B cell (primary cell): ENCODE data around the gene C1QL2. TPM values are rescaled to one million over a fixed set of nuclear protein-coding genes. Genes with fewer than 3 reads are reported as not detected.

Experiments used
- ATAC-seq: fragments of 200-7000 bp; cut with Tn5 transposase; one replicate; pipeline ENCODE4 v1.10.0; 2021; ENCODE audit warnings: low read depth, mild to moderate bottlenecking, moderate number of reproducible peaks, moderate library complexity
- CTCF ChIA-PET: fragments of 350-600 bp; sonication (Branson Sonifier 250); formaldehyde crosslinking; loops from one replicate; lab custom pipeline; 2021; ENCODE audit warnings: antibody characterized with exemption, inconsistent platforms; lab: Charles Lee
- POLR2A ChIA-PET: fragments of 350-600 bp; sonication (Branson Sonifier 250); formaldehyde crosslinking; loops from one replicate; lab custom pipeline; 2021; ENCODE audit warnings: antibody characterized with exemption; lab: Charles Lee
- DNase-seq: peaks from one replicate; pipeline ENCODE4 v3.0.0; 2013
- H2AFZ ChIP-seq: 2 replicates; pipeline ENCODE4 v1.6.1; 2012; ENCODE audit warnings: mild to moderate bottlenecking, low read depth, low read length; ENCODE audit not compliant: insufficient read depth, poor library complexity, severe bottlenecking
- H3K27ac ChIP-seq, 2 donors: 1 replicate in 1 of 2; 2 replicates in 1 of 2; pipeline ENCODE4 v1.5.1; 2012 to 2013; ENCODE audit warnings: low read length in 2 of 2, mild to moderate bottlenecking in 2 of 2, moderate library complexity in 1 of 2
- H3K27me3 ChIP-seq, 4 experiments: fragments of 200-600 bp in 1 of 4; sonication (generic) in 1 of 4; replicated peaks in 1 of 4; 1 replicate in 2 of 4; 2 replicates in 2 of 4; pipeline versions ENCODE4 v1.6.1 to v1.7.0; 2013 to 2016; ENCODE audit warnings: low read length in 3 of 4, mild to moderate bottlenecking in 2 of 4, mixed read lengths in 1 of 4, moderate library complexity in 1 of 4; ENCODE audit not compliant: insufficient read depth in 4 of 4, control insufficient read depth in 3 of 4; ENCODE audit errors: control extremely low read depth in 1 of 4
- H3K36me3 ChIP-seq, 2 experiments: replicated peaks in 1 of 2; 1 replicate in 1 of 2; 2 replicates in 1 of 2; pipeline versions ENCODE4 v1.6.1 to v1.7.1; 2013; ENCODE audit warnings: low read length in 1 of 2; ENCODE audit not compliant: insufficient read depth in 2 of 2, control insufficient read depth in 1 of 2; ENCODE audit errors: control extremely low read depth in 1 of 2, extremely low read depth in 1 of 2
- H3K4me1 ChIP-seq, 2 donors: fragments of 200-600 bp in 1 of 2; sonication (generic) in 1 of 2; 1 replicate in 1 of 2; 2 replicates in 1 of 2; pipeline versions ENCODE4 v1.5.1 to v1.6.1; 2013 to 2017; ENCODE audit warnings: low read length in 2 of 2; ENCODE audit not compliant: control insufficient read depth in 2 of 2, insufficient read depth in 2 of 2
- H3K4me2 ChIP-seq: replicated peaks from 2 replicates; pipeline ENCODE3; 2012; ENCODE audit warnings: mild to moderate bottlenecking, low read depth, low read length; ENCODE audit not compliant: poor library complexity, severe bottlenecking
- H3K4me3 ChIP-seq, 5 experiments: fragments of 200-600 bp in 1 of 5; sonication (generic) in 1 of 5; 1 replicate in 3 of 5; 2 replicates in 2 of 5; pipeline versions ENCODE4 v1.5.1 to v1.7.0; 2011 to 2016; ENCODE audit warnings: low read length in 4 of 5, mild to moderate bottlenecking in 4 of 5, low read depth in 2 of 5, control low read depth in 1 of 5, moderate library complexity in 1 of 5; ENCODE audit not compliant: insufficient read depth in 1 of 5; ENCODE audit errors: control extremely low read depth in 1 of 5, extremely low read depth in 1 of 5
- H3K79me2 ChIP-seq: fragments of 200-600 bp; sonication (generic); one replicate; pipeline ENCODE4 v1.6.0; 2016; ENCODE audit warnings: low read length; ENCODE audit not compliant: control insufficient read depth, insufficient read depth
- H3K9ac ChIP-seq: fragments of 200-600 bp; sonication (generic); 2 replicates; pipeline ENCODE4 v1.6.1; 2017; ENCODE audit warnings: mild to moderate bottlenecking, low read length, moderate library complexity
- H3K9me3 ChIP-seq, 3 donors: one replicate each; pipeline versions ENCODE4 v1.6.1 to v1.7.1; 2013; ENCODE audit warnings: low read length in 2 of 3; ENCODE audit not compliant: control insufficient read depth in 2 of 3, insufficient read depth in 1 of 3; ENCODE audit errors: control extremely low read depth in 1 of 3
- H4K20me1 ChIP-seq: 2 replicates; pipeline ENCODE4 v1.6.0; 2012; ENCODE audit warnings: mild to moderate bottlenecking, low read length; ENCODE audit not compliant: insufficient read depth, control insufficient read depth, poor library complexity, severe bottlenecking
- H3K27ac Mint-ChIP-seq: one replicate; pipeline ENCODE4 v1.8.0; 2021; ENCODE audit warnings: mixed read lengths
- H3K27me3 Mint-ChIP-seq: one replicate; pipeline ENCODE4 v1.8.0; 2021; ENCODE audit warnings: mixed read lengths
- H3K4me1 Mint-ChIP-seq: one replicate; pipeline ENCODE4 v1.8.0; 2021; ENCODE audit warnings: mixed read lengths
- H3K4me3 Mint-ChIP-seq: one replicate; pipeline ENCODE4 v1.8.0; 2021; ENCODE audit warnings: mixed read lengths
- H3K9me3 Mint-ChIP-seq: one replicate; pipeline ENCODE4 v1.8.0; 2022; ENCODE audit warnings: mixed read lengths; ENCODE audit not compliant: insufficient read depth
- EZH2 ChIP-seq: IDR thresholded peaks from 2 replicates; pipeline ENCODE4 v1.6.1; 2012; ENCODE audit warnings: borderline replicate concordance, low read depth, mild to moderate bottlenecking, moderate library complexity, low read length; ENCODE audit not compliant: insufficient read depth, poor library complexity, severe bottlenecking
- WGBS: methylation state at CpG from one replicate; pipeline ENCODE4 v1.1.5; 2013; ENCODE audit warnings: missing lambda C conversion rate; ENCODE audit not compliant: insufficient coverage; 5-methylcytosine and 5-hydroxymethylcytosine counted together
- intact Hi-C: fragments of 100-400 bp; cut with micrococcal nuclease; formaldehyde crosslinking; loops from one replicate; pipeline ENCODE4 v1.10.0; 2022
- polyA plus RNA-seq: library from polyadenylated mRNA; depleted of rRNA; stranded (reverse); fragments of >200 nt; gene quantifications from 2 replicates; pipeline ENCODE4 v1.2.3, GENCODE V29; 2012
- total RNA-seq, 2 donors: library from RNA; stranded (reverse); fragments of 120-200 nt in 1 of 2; gene quantifications; 1 replicate in 1 of 2; 2 replicates in 1 of 2; pipeline versions ENCODE4 v1.2.3 to v1.2.4, GENCODE V29; 2013 to 2022
- TF ChIP-seq, protein P1 (sequence below): fragments of 200-600 bp; IDR thresholded peaks from one replicate; pipeline ENCODE4 v1.8.0; 2022; ENCODE audit warnings: antibody characterized with exemption, mild to moderate bottlenecking

C1QL2 gene
- total and polyA plus RNA-seq, 2 donors (not counting 1 experiment from before 2014, with no cell fraction given), result not detected

DNA sequence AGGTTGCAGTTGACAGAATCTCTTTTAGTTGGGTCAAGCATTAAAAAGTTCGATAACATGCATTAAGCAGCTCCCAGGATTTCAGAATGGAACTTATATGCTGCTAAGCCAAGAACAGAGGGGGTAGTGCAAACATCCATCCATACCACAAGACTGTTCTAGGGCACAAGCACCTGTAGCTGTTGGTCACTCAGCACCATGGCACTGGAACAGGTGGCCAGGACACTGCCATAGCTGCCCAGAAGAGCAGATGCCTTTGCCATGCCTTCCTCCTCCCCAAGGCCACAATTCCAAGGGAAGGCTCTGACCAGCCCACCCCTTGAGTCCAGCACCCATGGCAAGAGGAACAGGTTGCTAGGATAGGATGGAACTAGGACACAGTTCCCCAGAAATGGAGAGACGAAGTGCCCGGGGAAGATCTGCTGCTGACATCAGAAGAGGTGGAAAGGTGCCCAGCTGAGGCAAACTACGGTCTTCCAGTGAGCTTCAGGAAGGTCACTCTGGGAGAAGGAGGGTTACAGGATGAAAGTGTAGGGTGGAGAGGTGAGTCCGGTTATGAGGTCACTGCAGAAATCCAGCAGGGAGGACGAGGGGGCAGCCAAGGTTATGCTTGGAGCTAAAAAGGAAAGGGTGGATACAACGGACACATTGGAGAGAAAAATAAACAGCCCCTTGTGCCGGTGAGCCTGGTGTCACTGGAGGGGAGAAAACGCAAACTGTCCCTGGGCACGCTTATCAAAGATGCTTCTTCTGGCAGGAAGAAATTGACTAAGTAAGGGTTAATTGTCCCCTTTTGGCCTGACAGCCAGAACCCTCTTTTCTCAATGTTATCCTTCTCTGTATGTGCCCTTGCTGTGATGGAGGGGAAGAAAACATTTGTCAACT, 41.9 kb downstream of the C1QL2 start:
- no peaks in the 10 kb centered on the region for H4K20me1 ChIP-seq
- H3K4me3 ChIP-seq, result no peak overlapping the region
- peaks cover 19% of the 10 kb centered on the region for H3K27me3 Mint-ChIP-seq
- H3K4me1 Mint-ChIP-seq, result no peaks in the 10 kb centered on the region
- POLR2A ChIA-PET, result no interaction called here
- intact Hi-C loops, result no loop called here
- ATAC-seq (no peak), DNase-seq (no peak)
- H3K4me1 ChIP-seq, result no peaks in the 10 kb centered on the region
- CTCF ChIA-PET, result no interaction called here
- H3K79me2 ChIP-seq, result no peaks in the 10 kb centered on the region
- H3K9me3 ChIP-seq, result peaks cover 0 to 4% (median 0%) of the 10 kb centered on the region in 3 donors
- H3K27ac ChIP-seq, result no peak overlapping the region
- H3K9ac ChIP-seq, result no peak overlapping the region
- H2AFZ ChIP-seq, result no peak overlapping the region
- H3K4me2 ChIP-seq, result no peak overlapping the region
- H3K27ac Mint-ChIP-seq, result no peak overlapping the region
- H3K4me3 Mint-ChIP-seq, result no peak overlapping the region
- H3K9me3 Mint-ChIP-seq, result peaks cover 1% of the 10 kb centered on the region
- H3K36me3 ChIP-seq, result no peaks in the 10 kb centered on the region
- no peak for TF ChIP-seq EZH2
- TF ChIP-seq, protein P1, sequence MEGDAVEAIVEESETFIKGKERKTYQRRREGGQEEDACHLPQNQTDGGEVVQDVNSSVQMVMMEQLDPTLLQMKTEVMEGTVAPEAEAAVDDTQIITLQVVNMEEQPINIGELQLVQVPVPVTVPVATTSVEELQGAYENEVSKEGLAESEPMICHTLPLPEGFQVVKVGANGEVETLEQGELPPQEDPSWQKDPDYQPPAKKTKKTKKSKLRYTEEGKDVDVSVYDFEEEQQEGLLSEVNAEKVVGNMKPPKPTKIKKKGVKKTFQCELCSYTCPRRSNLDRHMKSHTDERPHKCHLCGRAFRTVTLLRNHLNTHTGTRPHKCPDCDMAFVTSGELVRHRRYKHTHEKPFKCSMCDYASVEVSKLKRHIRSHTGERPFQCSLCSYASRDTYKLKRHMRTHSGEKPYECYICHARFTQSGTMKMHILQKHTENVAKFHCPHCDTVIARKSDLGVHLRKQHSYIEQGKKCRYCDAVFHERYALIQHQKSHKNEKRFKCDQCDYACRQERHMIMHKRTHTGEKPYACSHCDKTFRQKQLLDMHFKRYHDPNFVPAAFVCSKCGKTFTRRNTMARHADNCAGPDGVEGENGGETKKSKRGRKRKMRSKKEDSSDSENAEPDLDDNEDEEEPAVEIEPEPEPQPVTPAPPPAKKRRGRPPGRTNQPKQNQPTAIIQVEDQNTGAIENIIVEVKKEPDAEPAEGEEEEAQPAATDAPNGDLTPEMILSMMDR, result no peak
- H3K27me3 ChIP-seq, result no peaks in the 10 kb centered on the region
- 76% methylated on average over 8 of the region's 10 CpGs for WGBS

DNA sequence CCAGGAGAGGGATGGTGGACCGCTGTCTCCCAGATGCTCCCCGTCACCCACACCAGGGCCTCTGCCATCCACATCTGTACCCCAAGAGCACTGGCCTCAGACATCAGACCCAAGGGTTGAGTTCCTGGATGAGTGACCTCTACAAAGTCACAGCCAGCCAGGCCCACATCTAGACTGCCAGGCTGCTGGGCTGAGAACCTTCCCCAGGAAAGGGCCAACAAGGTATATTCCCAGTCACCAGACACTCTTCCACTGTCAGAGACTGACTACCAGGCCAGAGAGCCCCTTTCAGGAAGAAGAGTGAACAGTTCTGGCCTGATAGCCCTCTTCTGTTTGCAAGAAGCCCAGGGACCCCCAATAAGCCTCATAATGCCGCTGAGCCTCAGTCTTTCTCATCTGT, 44.3 kb downstream of the C1QL2 start:
- Histone ChIP-seq H3K27ac (no peak overlapping the region), H3K4me3 (no peak overlapping the region), H3K4me2 (no peak overlapping the region), H4K20me1 (no peaks in the 10 kb centered on the region), H3K79me2 (no peaks in the 10 kb centered on the region), H3K27me3 (no peaks in the 10 kb centered on the region), H3K36me3 (no peaks in the 10 kb centered on the region), H3K9me3 (peaks cover 0 to 10% (median 0%) of the 10 kb centered on the region in 3 donors), H2AFZ (no peak overlapping the region), H3K9ac (no peak overlapping the region), H3K4me1 (no peaks in the 10 kb centered on the region)
- WGBS, result 97% methylated on average over 3 of the region's 3 CpGs
- Mint-ChIP-seq H3K27ac (no peak overlapping the region), H3K4me3 (no peak overlapping the region), H3K9me3 (peaks cover 7% of the 10 kb centered on the region), H3K4me1 (no peaks in the 10 kb centered on the region), H3K27me3 (peaks cover 14% of the 10 kb centered on the region)
- ChIA-PET CTCF (no interaction called here), POLR2A (no interaction called here)
- DNase-seq (no peak), ATAC-seq (no peak)
- TF ChIP-seq, protein P1, result no peak
- TF ChIP-seq EZH2, result no peak
- intact Hi-C loops, result no loop called here
